ENCODE data around the gene COL6A3.

Gene COL6A3

GRCh38 chr2:237413777-237414661 lies at the start of gene COL6A3:
Gene COL6A3, minus strand, starts transcription at chr2:237414164. Its CDS starts 17,347 bp downstream, at chr2:237396817.
- DNase-seq (ENCODE audit: low read depth) = no peak

GRCh38 chr2:237459741-237460174 lies 45.8 kb upstream of the COL6A3 start:
- no peak for DNase-seq (ENCODE audit: low read depth)

GRCh38 chr2:237459226-237459625 lies 45.3 kb upstream of the COL6A3 start:
- no peak for DNase-seq (ENCODE audit: low read depth)

GRCh38 chr2:237458519-237458918 lies 44.6 kb upstream of the COL6A3 start:
- DNase-seq (ENCODE audit: low read depth) = no peak

- no peak for DNase-seq (ENCODE audit: low read depth)
Measured at GRCh38 chr2:237457388-237457941, 43.5 kb upstream of the COL6A3 start.

GRCh38 chr2:237456200-237456843 lies 42.4 kb upstream of the COL6A3 start:
- DNase-seq (ENCODE audit: low read depth) = no peak

- DNase-seq (ENCODE audit: low read depth) = no peak
Measured at GRCh38 chr2:237455764-237456163, 41.8 kb upstream of the COL6A3 start.

GRCh38 chr2:237453671-237454070 lies 39.7 kb upstream of the COL6A3 start:
- no peak for DNase-seq (ENCODE audit: low read depth)

- DNase-seq (ENCODE audit: low read depth) = no peak
Measured at GRCh38 chr2:237452861-237453260, 38.9 kb upstream of the COL6A3 start.

- no peak for DNase-seq (ENCODE audit: low read depth)
Measured at GRCh38 chr2:237451643-237452469, 37.9 kb upstream of the COL6A3 start.

GRCh38 chr2:237450583-237450982 lies 36.6 kb upstream of the COL6A3 start:
- no peak for DNase-seq (ENCODE audit: low read depth)

GRCh38 chr2:237450108-237450507 lies 36.1 kb upstream of the COL6A3 start:
- DNase-seq (ENCODE audit: low read depth) = no peak

GRCh38 chr2:237449193-237449881 lies 35.4 kb upstream of the COL6A3 start:
- no peak for DNase-seq (ENCODE audit: low read depth)

GRCh38 chr2:237448626-237449025 lies 34.7 kb upstream of the COL6A3 start:
- no peak for DNase-seq (ENCODE audit: low read depth)

GRCh38 chr2:237448171-237448570 lies 34.2 kb upstream of the COL6A3 start:
- DNase-seq (ENCODE audit: low read depth) = no peak

GRCh38 chr2:237447496-237447895 lies 33.5 kb upstream of the COL6A3 start:
- DNase-seq (ENCODE audit: low read depth) = no peak

- no peak for DNase-seq (ENCODE audit: low read depth)
Measured at GRCh38 chr2:237446338-237446665, 32.3 kb upstream of the COL6A3 start.

GRCh38 chr2:237445611-237446337 lies 31.8 kb upstream of the COL6A3 start:
- DNase-seq (ENCODE audit: low read depth) = no peak

- DNase-seq (ENCODE audit: low read depth) = no peak
Measured at GRCh38 chr2:237444071-237444470, 30.1 kb upstream of the COL6A3 start.

- no peak for DNase-seq (ENCODE audit: low read depth)
Measured at GRCh38 chr2:237441605-237442274, 27.8 kb upstream of the COL6A3 start.
